CD14-positive monocyte (primary cell): Measurements from ENCODE around the gene TMUB1. TPM values are rescaled to one million over a fixed set of nuclear protein-coding genes. Genes with fewer than 3 reads are reported as not detected.

Source experiments
- DNase-seq, 3 donors: peaks; one replicate each; pipeline ENCODE4 v3.0.0-alpha.2; 2011 to 2022
- H2AFZ ChIP-seq: 2 replicates; pipeline ENCODE4 v1.6.0; 2012; ENCODE audit warnings: mild to moderate bottlenecking, low read depth, low read length, inconsistent platforms; ENCODE audit not compliant: insufficient read depth, poor library complexity, severe bottlenecking
- H3K27ac ChIP-seq, 2 donors: 1 replicate in 1 of 2; 2 replicates in 1 of 2; pipeline ENCODE4 v1.5.1; 2012 to 2013; ENCODE audit warnings: low read length in 2 of 2, control low read depth in 1 of 2, inconsistent platforms in 1 of 2, low read depth in 1 of 2, mild to moderate bottlenecking in 1 of 2
- H3K27me3 ChIP-seq, 2 donors: one replicate each; pipeline versions ENCODE4 v1.6.0 to v1.6.1; 2011 to 2013; ENCODE audit warnings: low read length in 2 of 2; ENCODE audit not compliant: control insufficient read depth in 2 of 2, insufficient read depth in 2 of 2
- H3K36me3 ChIP-seq, 2 donors: replicated peaks in 1 of 2; 1 replicate in 1 of 2; 2 replicates in 1 of 2; pipeline versions ENCODE4 v1.5.1 to v1.6.1; 2012 to 2013; ENCODE audit warnings: low read length in 2 of 2, control low read depth in 1 of 2, inconsistent platforms in 1 of 2, mild to moderate bottlenecking in 1 of 2; ENCODE audit not compliant: insufficient read depth in 2 of 2, control insufficient read depth in 1 of 2
- H3K4me1 ChIP-seq, 2 donors: 1 replicate in 1 of 2; 2 replicates in 1 of 2; pipeline versions ENCODE4 v1.5.1 to v1.6.1; 2012 to 2013; ENCODE audit warnings: low read length in 2 of 2, control low read depth in 1 of 2, inconsistent platforms in 1 of 2, mild to moderate bottlenecking in 1 of 2, moderate library complexity in 1 of 2; ENCODE audit not compliant: insufficient read depth in 2 of 2, control insufficient read depth in 1 of 2
- H3K4me2 ChIP-seq: replicated peaks from 2 replicates; pipeline ENCODE3; 2012; ENCODE audit warnings: low read length, moderate library complexity, mild to moderate bottlenecking; ENCODE audit not compliant: poor library complexity, severe bottlenecking; ENCODE audit errors: extremely low read depth
- H3K4me3 ChIP-seq, 3 experiments: fragments of 200-600 bp in 1 of 3; sonication (generic) in 1 of 3; replicated peaks in 1 of 3; 1 replicate in 2 of 3; 2 replicates in 1 of 3; pipeline ENCODE4 v1.5.1; 2011 to 2013; ENCODE audit warnings: low read length in 3 of 3, mild to moderate bottlenecking in 3 of 3, control low read depth in 2 of 3, low read depth in 2 of 3, inconsistent platforms in 1 of 3, moderate library complexity in 1 of 3
- H3K79me2 ChIP-seq: 2 replicates; pipeline ENCODE4 v1.6.0; 2012; ENCODE audit warnings: mild to moderate bottlenecking, control low read depth, inconsistent platforms, low read length, moderate library complexity; ENCODE audit not compliant: insufficient read depth
- H3K9ac ChIP-seq: 2 replicates; pipeline ENCODE4 v1.6.0; 2017; ENCODE audit warnings: low read length, mild to moderate bottlenecking; ENCODE audit not compliant: insufficient read depth, poor library complexity, severe bottlenecking
- H3K9me3 ChIP-seq, 2 donors: replicated peaks in 1 of 2; 1 replicate in 1 of 2; 2 replicates in 1 of 2; pipeline versions ENCODE4 v1.5.1 to v1.6.1; 2012 to 2013; ENCODE audit warnings: low read length in 2 of 2, control low read depth in 1 of 2; ENCODE audit not compliant: control insufficient read depth in 1 of 2, insufficient read depth in 1 of 2
- H4K20me1 ChIP-seq: 2 replicates; pipeline ENCODE4 v1.6.0; 2012; ENCODE audit warnings: mild to moderate bottlenecking, low read length, control low read depth, moderate library complexity; ENCODE audit not compliant: insufficient read depth
- H3K27ac Mint-ChIP-seq, 7 donors: one replicate each; pipeline ENCODE4 v1.8.0; 2020; ENCODE audit warnings: mild to moderate bottlenecking in 7 of 7, mixed read lengths in 7 of 7, moderate library complexity in 6 of 7, inconsistent platforms in 2 of 7
- H3K27me3 Mint-ChIP-seq, 3 donors: one replicate each; pipeline ENCODE4 v1.8.0; 2021 to 2022; ENCODE audit warnings: low read depth in 3 of 3, mild to moderate bottlenecking in 3 of 3, mixed read lengths in 3 of 3, moderate library complexity in 3 of 3, inconsistent platforms in 1 of 3
- H3K36me3 Mint-ChIP-seq, 2 donors: one replicate each; pipeline ENCODE4 v1.8.0; 2020; ENCODE audit warnings: mixed read lengths in 2 of 2, inconsistent platforms in 1 of 2, mild to moderate bottlenecking in 1 of 2
- H3K4me1 Mint-ChIP-seq: one replicate; pipeline ENCODE4 v1.8.0; 2020; ENCODE audit warnings: mild to moderate bottlenecking, mixed read lengths
- H3K4me3 Mint-ChIP-seq, 2 donors: one replicate each; pipeline ENCODE4 v1.8.0; 2020; ENCODE audit warnings: mild to moderate bottlenecking in 2 of 2, mixed read lengths in 2 of 2, moderate library complexity in 1 of 2
- H3K9me3 Mint-ChIP-seq, 7 donors: one replicate each; pipeline ENCODE4 v1.8.0; 2020 to 2022; ENCODE audit warnings: mixed read lengths in 7 of 7, mild to moderate bottlenecking in 6 of 7, moderate library complexity in 6 of 7, inconsistent platforms in 2 of 7
- CTCF ChIP-seq: fragments of 200-600 bp; IDR thresholded peaks from one replicate; pipeline ENCODE4 v1.8.0; 2022; ENCODE audit warnings: antibody characterized with exemption, mild to moderate bottlenecking
- WGBS: methylation state at CpG from one replicate; pipeline ENCODE4 v1.1.5; 2013; ENCODE audit warnings: missing lambda C conversion rate; ENCODE audit not compliant: insufficient coverage; 5-methylcytosine and 5-hydroxymethylcytosine counted together
- intact Hi-C, 2 donors: fragments of 100-400 bp; cut with micrococcal nuclease; formaldehyde crosslinking; loops; one replicate each; pipeline versions ENCODE4 v1.15.0 to v1.15.1; 2023
- polyA plus RNA-seq, 3 donors: library from polyadenylated mRNA; depleted of rRNA in 1 of 3; unstranded in 2 of 3; stranded (reverse) in 1 of 3; fragments of 300-500 nt in 2 of 3; fragments of >200 nt in 1 of 3; fragmentation: Illumina TruSeq in 2 of 3; gene quantifications; 1 replicate in 2 of 3; 2 replicates in 1 of 3; pipeline ENCODE4 v1.2.3, GENCODE V29; 2012 to 2021

TMUB1 gene
- polyA plus RNA-seq, 3 donors: 17.4 to 28.2 (median 19.8) TPM

GRCh38 chr7:151038951-151039849, 44.1 kb downstream of the TMUB1 start:
- Histone ChIP-seq H4K20me1 (no peaks in the 10 kb centered on the region), H3K4me2 (no peak overlapping the region), H3K36me3 (peaks cover 28 to 34% of the 10 kb centered on the region in 2 donors), H2AFZ (no peak overlapping the region), H3K9me3 (no peaks in the 10 kb centered on the region), H3K79me2 (no peaks in the 10 kb centered on the region), H3K4me1 (peaks cover 10 to 15% of the 10 kb centered on the region in 2 donors), H3K9ac (peak overlapping the region; percentile 27), H3K4me3 (no peak overlapping the region), H3K27me3 (no peaks in the 10 kb centered on the region), H3K27ac (peak overlapping the region in 1 of 2 donors; percentile 69)
- Mint-ChIP-seq H3K4me3 (peak overlapping the region in 1 of 2 donors; percentile 24), H3K4me1 (peaks cover 17% of the 10 kb centered on the region), H3K36me3 (peaks cover 24 to 46% of the 10 kb centered on the region in 2 donors), H3K9me3 (peaks cover 0 to 2% (median 0%) of the 10 kb centered on the region in 7 donors), H3K27me3 (peaks cover 0 to 6% (median 0%) of the 10 kb centered on the region in 3 donors), H3K27ac (peak overlapping the region; percentile 48 to 84 (median 79))
- peak; percentile 85 to 89 (median 87) for DNase-seq
- intact Hi-C loops: loop anchor here in 1 of 2 donors (10.0 kb wide), 1 partner anchor 56 kb away; no protein-coding TSS in a partner anchor
- no peak for TF ChIP-seq CTCF
- WGBS: 84% methylated on average over 5 of the region's 12 CpGs

GRCh38 chr7:151035902-151036301, 47.4 kb downstream of the TMUB1 start:
- no peak overlapping the region for H3K4me2 ChIP-seq
- Mint-ChIP-seq H3K9me3 (no peaks in the 10 kb centered on the region), H3K36me3 (peaks cover 34 to 39% of the 10 kb centered on the region in 2 donors), H3K27ac (no peak overlapping the region), H3K27me3 (peaks cover 0 to 3% (median 0%) of the 10 kb centered on the region in 3 donors), H3K4me1 (peaks cover 20% of the 10 kb centered on the region), H3K4me3 (no peak overlapping the region)
- H2AFZ ChIP-seq: no peak overlapping the region
- no peak for DNase-seq
- WGBS: 97% methylated on average over 17 of the region's 17 CpGs
- intact Hi-C loops: loop anchor here in 1 of 2 donors (10.0 kb wide), 1 partner anchor 59 kb away; no protein-coding TSS in a partner anchor
- no peaks in the 10 kb centered on the region for H3K9me3 ChIP-seq
- no peak for TF ChIP-seq CTCF
- no peak overlapping the region for H3K4me3 ChIP-seq
- H3K79me2 ChIP-seq: no peaks in the 10 kb centered on the region
- H3K9ac ChIP-seq: no peak overlapping the region
- peaks cover 10 to 15% of the 10 kb centered on the region in 2 donors for H3K4me1 ChIP-seq
- no peak overlapping the region for H3K27ac ChIP-seq
- H3K27me3 ChIP-seq: no peaks in the 10 kb centered on the region
- peaks cover 31 to 34% of the 10 kb centered on the region in 2 donors for H3K36me3 ChIP-seq
- no peaks in the 10 kb centered on the region for H4K20me1 ChIP-seq
